ENCODE data around the gene SDK2. TPM values are rescaled to one million over a fixed set of nuclear protein-coding genes. Genes with fewer than 3 reads are reported as not detected.

The SDK2 gene
- total RNA-seq, 4 donors from 2014 or later = 1.4 to 6.8 (median 3.3) TPM

DNA sequence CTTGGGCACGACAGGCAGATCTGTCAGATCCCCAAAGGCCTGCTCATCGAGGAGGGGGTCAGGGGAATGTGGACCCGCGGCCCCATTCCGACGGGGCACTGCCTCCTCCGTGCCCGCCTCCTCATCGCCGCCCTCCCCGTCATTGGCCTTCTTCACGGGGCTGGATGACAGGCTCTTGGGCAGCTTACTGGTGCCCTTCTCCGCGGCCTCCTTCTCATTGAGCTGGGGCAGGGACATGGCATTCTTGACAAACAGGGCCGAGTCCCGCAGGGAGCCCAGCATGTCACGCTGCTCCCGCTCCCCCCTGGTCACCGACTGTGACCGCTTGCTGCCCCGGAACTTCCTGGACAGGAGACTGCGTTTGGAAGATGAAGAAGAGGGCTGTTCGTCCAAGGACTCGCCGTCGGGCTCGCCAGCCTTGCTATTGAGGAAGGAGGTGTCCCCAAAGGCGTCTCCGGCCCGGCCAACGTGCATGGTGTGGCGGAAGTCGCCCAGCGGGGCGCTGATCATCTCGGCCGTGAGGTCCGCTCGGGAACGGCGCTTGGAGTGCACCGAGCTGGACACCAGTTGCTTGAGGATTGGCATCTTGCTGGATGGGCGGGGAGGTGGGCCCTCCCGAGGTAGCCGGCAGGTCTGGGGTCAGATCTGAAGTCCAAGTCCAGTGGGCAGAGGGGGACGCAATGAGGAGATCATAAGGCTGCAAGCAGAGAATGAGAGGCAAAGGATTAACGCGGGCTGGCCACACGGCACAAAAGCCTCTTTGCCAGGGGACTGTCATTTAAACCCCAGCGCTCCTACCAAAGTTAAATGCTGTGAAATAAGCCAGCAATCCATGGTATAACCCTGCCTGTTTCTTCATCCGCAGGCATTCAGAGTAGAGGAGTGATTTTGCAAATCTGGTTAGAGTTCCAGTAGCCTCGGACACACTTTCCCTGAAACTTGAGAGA, 358.1 kb downstream of the SDK2 start:
- H3K27me3 ChIP-seq = no peaks in the 10 kb centered on the region
- TF ChIP-seq EP300 (IDR thresholded peaks at IDR 0.05) (no peak), POLR2AphosphoS5 (IDR thresholded peaks at IDR 0.05) (no peak), POLR2A (IDR thresholded peaks at IDR 0.05) (no peak)
- TF ChIP-seq, protein P1, sequence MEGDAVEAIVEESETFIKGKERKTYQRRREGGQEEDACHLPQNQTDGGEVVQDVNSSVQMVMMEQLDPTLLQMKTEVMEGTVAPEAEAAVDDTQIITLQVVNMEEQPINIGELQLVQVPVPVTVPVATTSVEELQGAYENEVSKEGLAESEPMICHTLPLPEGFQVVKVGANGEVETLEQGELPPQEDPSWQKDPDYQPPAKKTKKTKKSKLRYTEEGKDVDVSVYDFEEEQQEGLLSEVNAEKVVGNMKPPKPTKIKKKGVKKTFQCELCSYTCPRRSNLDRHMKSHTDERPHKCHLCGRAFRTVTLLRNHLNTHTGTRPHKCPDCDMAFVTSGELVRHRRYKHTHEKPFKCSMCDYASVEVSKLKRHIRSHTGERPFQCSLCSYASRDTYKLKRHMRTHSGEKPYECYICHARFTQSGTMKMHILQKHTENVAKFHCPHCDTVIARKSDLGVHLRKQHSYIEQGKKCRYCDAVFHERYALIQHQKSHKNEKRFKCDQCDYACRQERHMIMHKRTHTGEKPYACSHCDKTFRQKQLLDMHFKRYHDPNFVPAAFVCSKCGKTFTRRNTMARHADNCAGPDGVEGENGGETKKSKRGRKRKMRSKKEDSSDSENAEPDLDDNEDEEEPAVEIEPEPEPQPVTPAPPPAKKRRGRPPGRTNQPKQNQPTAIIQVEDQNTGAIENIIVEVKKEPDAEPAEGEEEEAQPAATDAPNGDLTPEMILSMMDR (IDR thresholded peaks at IDR 0.05) = no peak
- DNase-seq (ENCODE audit: low spot score in 2 of 2) = no peak
- peaks cover 30% of the 10 kb centered on the region for H3K36me3 ChIP-seq
- no peak overlapping the region for H3K4me3 ChIP-seq
- no peaks in the 10 kb centered on the region for H3K9me3 ChIP-seq
- WGBS = 86% methylated on average over 9 of the region's 52 CpGs
- peak overlapping the region; percentile 55 for H3K27ac ChIP-seq
- H3K4me1 ChIP-seq = peaks cover 78% of the 10 kb centered on the region

DNA sequence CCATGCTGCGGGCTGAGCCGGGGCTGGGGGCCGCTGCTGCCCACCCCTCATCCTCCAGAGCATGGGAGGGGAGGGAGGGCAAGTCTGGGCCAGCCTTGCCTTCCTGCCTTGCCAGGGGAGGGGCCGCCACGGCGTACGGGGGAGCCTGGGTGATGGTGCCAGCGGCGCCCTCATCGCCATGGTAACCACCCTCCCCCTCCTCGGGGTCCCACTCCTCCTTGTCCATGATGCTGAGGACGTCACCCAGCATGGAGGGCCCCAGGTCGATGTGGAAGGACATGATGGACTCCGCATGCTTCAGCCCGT, 358.7 kb downstream of the SDK2 start:
- Histone ChIP-seq H3K4me3 (no peak overlapping the region), H3K4me1 (peaks cover 72% of the 10 kb centered on the region), H3K27me3 (no peaks in the 10 kb centered on the region), H3K36me3 (peaks cover 30% of the 10 kb centered on the region), H3K27ac (no peak overlapping the region), H3K9me3 (no peaks in the 10 kb centered on the region)
- WGBS = no CpG with 5 or more reads among the region's 15 CpGs
- TF ChIP-seq EP300 (IDR thresholded peaks at IDR 0.05) = no peak
- TF ChIP-seq, protein P1 (IDR thresholded peaks at IDR 0.05) = no peak
- no peak for DNase-seq (ENCODE audit: low spot score in 2 of 2)

DNA sequence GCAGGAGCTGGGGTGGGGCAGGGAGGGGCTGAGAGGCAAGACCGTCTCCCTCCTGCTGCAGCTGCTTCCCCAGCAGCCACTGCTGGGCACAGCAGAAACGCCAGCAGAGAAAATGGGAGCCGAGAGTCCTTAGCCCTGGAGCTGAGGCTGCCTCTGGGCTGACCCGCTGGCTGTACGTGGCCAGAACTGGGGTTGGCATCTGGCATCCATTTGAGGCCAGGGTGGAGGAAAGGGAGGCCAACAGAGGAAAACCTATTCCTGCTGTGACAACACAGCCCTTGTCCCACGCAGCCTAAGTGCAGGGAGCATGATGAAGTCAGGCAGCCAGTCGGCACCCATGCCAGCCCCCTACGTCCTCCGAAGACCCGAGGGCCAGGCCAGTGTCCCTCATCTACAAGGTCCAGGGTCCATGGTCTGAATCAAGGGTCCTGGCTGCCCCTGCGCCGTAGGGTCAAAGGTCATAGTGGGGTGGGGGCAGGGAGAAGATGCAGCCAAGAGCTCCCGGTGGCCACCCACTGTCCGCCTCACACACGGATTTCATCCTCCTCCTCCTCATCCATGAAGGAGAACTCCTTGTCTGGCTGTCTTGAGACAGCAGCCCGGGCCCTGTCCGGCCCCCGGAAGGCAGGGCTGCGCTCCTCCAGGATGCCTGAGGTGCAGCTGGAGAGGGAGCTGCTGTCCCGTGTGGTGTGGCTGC, 359.2 kb downstream of the SDK2 start:
- Histone ChIP-seq H3K27ac (no peak overlapping the region), H3K4me3 (no peak overlapping the region), H3K36me3 (peaks cover 30% of the 10 kb centered on the region), H3K4me1 (peaks cover 67% of the 10 kb centered on the region), H3K9me3 (no peaks in the 10 kb centered on the region), H3K27me3 (no peaks in the 10 kb centered on the region)
- 50% methylated on average over 1 of the region's 20 CpGs for WGBS
- DNase-seq (ENCODE audit: low spot score in 2 of 2) = no peak
- TF ChIP-seq POLR2A (IDR thresholded peaks at IDR 0.05) (no peak), POLR2AphosphoS5 (IDR thresholded peaks at IDR 0.05) (no peak), EP300 (IDR thresholded peaks at IDR 0.05) (no peak)
- TF ChIP-seq, protein P1 (IDR thresholded peaks at IDR 0.05) = no peak
